Choroid plexus epithelial cell (primary cell): ENCODE results near the gene ORMDL1.

Experiments
- DNase-seq: peaks from one replicate; pipeline ENCODE4 v3.0.0-alpha.2; 2010; ENCODE audit warnings: low read depth
- H3K4me3 ChIP-seq: 2 replicates; pipeline ENCODE4 v1.5.1; 2011; ENCODE audit warnings: low read depth, mild to moderate bottlenecking, control low read depth, low read length, moderate library complexity
- TF ChIP-seq, protein P1 (sequence below): conservative IDR thresholded peaks from 2 replicates; pipeline ENCODE4 v1.5.1; 2011; ENCODE audit warnings: low read depth, mild to moderate bottlenecking, control low read depth, inconsistent platforms, low read length, moderate library complexity

The ORMDL1 gene

DNA sequence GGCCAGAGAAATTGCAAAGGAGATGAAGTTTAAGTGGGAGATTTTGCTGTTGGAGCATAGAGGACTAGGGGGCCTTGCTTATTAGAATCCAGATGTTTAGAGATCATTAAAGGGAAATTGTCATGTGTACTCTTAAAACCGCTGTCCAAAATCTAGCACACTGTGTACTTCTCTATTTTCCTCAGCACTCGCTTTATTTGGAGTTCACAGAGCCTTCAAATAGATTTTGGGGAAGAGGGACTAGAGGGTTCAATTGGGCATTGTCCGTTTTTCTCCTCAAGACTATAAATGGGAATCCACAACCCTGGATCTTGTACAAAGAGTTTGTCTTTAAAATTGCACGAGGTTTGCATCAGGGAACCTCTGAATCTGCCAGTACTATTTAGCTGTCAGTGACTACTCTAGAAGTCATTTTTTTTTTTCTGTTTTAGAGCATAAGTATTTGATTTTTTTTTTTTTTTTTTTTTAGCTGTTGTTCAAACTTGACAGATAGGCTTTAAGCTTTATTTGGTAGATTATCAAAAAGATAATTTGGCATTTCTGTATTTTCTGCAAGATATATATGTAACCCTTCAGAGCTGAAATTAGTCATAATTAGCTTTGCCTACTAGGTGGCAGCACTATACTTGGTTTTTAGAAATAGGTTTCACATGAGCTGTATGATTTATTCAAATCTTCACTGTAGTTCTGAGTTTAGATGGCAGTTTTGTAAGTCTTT, 14.3 kb upstream of the ORMDL1 start:
- DNase-seq: peak; percentile 83
- TF ChIP-seq, protein P1, sequence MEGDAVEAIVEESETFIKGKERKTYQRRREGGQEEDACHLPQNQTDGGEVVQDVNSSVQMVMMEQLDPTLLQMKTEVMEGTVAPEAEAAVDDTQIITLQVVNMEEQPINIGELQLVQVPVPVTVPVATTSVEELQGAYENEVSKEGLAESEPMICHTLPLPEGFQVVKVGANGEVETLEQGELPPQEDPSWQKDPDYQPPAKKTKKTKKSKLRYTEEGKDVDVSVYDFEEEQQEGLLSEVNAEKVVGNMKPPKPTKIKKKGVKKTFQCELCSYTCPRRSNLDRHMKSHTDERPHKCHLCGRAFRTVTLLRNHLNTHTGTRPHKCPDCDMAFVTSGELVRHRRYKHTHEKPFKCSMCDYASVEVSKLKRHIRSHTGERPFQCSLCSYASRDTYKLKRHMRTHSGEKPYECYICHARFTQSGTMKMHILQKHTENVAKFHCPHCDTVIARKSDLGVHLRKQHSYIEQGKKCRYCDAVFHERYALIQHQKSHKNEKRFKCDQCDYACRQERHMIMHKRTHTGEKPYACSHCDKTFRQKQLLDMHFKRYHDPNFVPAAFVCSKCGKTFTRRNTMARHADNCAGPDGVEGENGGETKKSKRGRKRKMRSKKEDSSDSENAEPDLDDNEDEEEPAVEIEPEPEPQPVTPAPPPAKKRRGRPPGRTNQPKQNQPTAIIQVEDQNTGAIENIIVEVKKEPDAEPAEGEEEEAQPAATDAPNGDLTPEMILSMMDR: peak; percentile 57
- no peak overlapping the region for H3K4me3 ChIP-seq

DNA sequence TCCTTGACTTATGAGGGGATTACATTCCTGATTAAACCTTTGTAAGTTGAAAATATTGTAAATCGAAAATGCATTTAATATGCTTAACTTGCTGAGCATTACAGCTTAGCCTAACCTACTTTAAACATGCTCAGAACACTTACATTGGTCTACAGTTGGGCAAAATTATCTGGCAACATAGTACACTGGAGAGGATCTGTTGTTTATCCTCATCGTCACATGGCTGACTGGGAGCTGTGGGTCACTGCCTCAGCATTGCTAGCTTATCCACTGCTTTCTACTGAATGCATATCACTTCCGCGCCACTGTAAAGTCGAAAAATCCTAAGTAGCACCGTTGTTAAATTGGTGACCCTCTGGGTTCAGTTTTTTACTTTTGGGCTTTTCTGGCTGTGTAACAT, 13.8 kb upstream of the ORMDL1 start:
- no peak overlapping the region for H3K4me3 ChIP-seq
- DNase-seq: no peak
- TF ChIP-seq, protein P1: no peak

DNA sequence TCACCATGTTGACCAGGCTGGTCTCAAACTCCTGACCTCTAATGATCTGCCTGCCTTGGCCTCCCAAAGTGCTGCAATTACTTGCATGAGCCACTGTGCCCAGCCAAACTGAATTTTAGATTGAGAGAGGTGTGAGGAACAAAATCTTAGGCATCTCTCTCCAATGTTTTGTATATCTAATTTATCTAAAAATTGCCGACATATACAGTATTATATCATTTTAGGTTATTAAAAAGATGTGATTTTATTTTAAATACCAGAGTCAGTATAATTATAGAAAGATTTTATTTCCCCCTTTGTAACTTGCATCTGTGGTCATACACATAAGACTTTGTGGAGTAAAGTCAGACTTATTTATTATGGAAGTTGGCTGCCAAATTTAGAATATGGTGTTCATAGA, 10.2 kb upstream of the ORMDL1 start:
- no peak for DNase-seq
- TF ChIP-seq, protein P1: no peak
- no peak overlapping the region for H3K4me3 ChIP-seq

DNA sequence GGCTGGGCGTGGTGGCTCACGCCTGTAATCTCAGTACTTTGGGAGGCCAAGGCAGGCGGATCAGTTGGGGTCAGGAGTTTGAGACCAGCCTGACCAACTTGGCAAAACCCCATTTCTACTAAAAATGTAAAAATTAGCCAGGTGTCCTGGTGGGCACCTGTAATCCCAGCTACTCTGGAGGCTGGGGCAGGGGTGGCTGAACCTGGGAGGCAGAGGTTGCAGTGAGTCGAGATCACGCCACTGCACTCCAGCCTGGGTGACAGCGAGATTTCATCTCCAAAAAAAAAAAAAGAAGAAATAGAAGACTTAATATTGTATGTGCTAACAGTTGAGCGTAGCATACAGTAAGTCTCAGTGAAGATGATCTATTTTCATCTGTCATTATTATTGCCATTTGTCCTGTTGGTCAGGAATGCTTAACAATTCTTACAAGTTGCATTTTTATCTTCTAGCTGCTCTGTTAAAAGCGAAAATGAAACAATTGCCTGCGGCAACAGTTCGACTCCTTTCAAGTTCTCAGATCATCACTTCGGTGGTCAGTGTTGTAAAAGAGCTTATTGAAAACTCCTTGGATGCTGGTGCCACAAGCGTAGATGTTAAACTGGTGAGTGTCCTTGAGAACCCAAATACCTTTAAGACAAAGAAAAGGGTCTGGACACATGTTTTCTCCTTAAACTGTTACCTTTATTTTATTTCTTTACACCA, 7.4 kb upstream of the ORMDL1 start:
- TF ChIP-seq, protein P1: no peak
- peak; percentile 10 for DNase-seq

DNA sequence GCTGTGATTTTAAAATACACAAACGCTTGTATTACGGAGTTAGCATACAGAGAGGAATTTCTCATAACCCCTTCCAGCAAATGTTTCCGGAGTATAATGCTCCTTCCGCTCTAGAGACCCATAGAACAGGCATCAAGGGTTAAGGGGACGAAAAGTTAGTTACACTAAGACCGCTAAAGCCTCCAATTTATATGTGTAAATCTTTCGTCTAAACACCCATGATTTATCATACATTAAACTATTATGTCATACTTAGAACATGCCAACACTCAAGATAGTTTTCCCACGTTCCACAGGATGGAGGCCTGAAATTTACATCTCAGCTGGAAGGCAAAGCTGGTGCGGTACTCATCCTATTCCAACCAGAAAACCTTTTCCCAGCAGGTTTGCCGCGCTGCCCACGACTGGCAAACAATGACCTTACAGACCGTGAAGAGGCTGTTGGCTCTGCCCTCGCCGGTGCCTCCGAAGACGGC, 650 bp downstream of the ORMDL1 start:
- peak; percentile 60 for DNase-seq
- TF ChIP-seq, protein P1: no peak
- H3K4me3 ChIP-seq: peak overlapping the region; percentile 87

More for the DNA sequence above, 7.4 kb upstream of the ORMDL1 start:
- no peak overlapping the region for H3K4me3 ChIP-seq

DNA sequence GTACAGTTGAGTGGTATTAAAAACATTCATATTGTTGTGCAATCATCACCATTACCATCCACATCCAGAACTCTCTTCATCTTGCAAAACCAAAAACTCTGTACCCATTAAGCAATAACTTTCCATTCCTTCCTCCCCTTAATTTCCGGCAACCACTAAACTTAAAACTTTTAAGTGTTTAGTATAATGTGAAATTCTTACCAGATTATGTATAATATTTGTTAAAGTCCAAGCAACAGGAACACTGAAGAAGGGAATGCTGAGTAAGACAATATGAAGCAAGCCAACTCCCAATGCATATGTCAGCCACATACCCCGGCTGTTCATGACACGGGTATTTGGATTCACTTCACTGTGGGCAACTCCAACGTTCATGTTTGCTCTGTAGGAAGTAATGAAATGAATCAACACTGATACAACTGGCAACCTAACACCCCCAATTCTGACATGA, 1.9 kb downstream of the ORMDL1 start:
- H3K4me3 ChIP-seq: no peak overlapping the region
- DNase-seq: peak; percentile 23
- TF ChIP-seq, protein P1: no peak

DNA sequence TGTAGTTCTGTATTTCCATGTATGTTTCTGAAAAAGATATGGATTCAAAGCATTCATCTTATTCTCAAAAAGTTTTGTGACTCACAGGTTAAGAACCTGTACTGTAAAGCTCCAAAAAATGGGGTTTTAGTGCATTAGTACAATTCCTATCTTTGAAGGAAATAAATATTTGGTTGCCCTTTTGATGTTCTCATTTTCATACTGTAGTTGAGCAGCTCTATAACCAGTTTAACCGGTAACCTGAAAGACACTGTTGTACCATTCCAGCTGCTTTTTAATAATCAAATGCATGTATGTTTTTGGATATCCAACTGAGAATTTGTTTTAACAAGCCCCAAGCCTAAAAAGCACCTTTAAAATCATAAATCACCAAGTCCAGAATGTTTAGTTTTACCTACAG, 11.9 kb downstream of the ORMDL1 start:
- DNase-seq: no peak
- TF ChIP-seq, protein P1: no peak
- H3K4me3 ChIP-seq: no peak overlapping the region
